ENCODE results near the gene ITSN1. TPM values are rescaled to one million over a fixed set of nuclear protein-coding genes. Genes with fewer than 3 reads are reported as not detected.

Gene ITSN1
- total and polyA plus RNA-seq, 12 donors: 20.0 to 60.5 (median 36.7) TPM

- intact Hi-C loops (cut with DNase I): no loop called here
- no peaks in the 10 kb centered on the region for H3K27me3 ChIP-seq
- DNase-seq: no peak
- TF ChIP-seq CTCF (IDR thresholded peaks at IDR 0.05) (no peak), POLR2A (IDR thresholded peaks at IDR 0.05) (no peak)
- no peaks in the 10 kb centered on the region for H3K9me3 ChIP-seq (replicated peaks in 1 of 3)
- no peak overlapping the region for H3K27ac ChIP-seq
- no peaks in the 10 kb centered on the region for H3K4me1 ChIP-seq (replicated peaks in 1 of 2)
- H3K4me3 ChIP-seq: no peak overlapping the region
- H3K36me3 ChIP-seq (replicated peaks in 1 of 2): peaks cover 0 to 36% of the 10 kb centered on the region in 2 donors
- 59 to 75% (median 66%) methylated on average over 1 of the region's 1 CpG for WGBS, 4 donors
Measured at GRCh38 chr21:33769057-33769456, 126.8 kb downstream of the ITSN1 start.

- intact Hi-C loops (cut with DNase I): no loop called here
- Histone ChIP-seq H3K36me3 (replicated peaks in 1 of 2) (peaks cover 0 to 43% of the 10 kb centered on the region in 2 donors), H3K27me3 (no peaks in the 10 kb centered on the region), H3K4me3 (no peak overlapping the region), H3K9me3 (replicated peaks in 1 of 3) (no peaks in the 10 kb centered on the region), H3K27ac (no peak overlapping the region), H3K4me1 (replicated peaks in 1 of 2) (no peaks in the 10 kb centered on the region)
- TF ChIP-seq CTCF (IDR thresholded peaks at IDR 0.05) (no peak), POLR2A (IDR thresholded peaks at IDR 0.05) (no peak)
- WGBS, 4 donors: 94 to 98% (median 94%) methylated on average over 3 of the region's 3 CpGs
- DNase-seq: no peak
Measured at GRCh38 chr21:33770542-33770941, 128.2 kb downstream of the ITSN1 start.

- TF ChIP-seq POLR2A (IDR thresholded peaks at IDR 0.05) (no peak), CTCF (IDR thresholded peaks at IDR 0.05) (no peak)
- no peaks in the 10 kb centered on the region for H3K9me3 ChIP-seq (replicated peaks in 1 of 3)
- intact Hi-C loops (cut with DNase I): no loop called here
- H3K27ac ChIP-seq: no peak overlapping the region
- 96 to 98% (median 97%) methylated on average over 18 of the region's 18 CpGs for WGBS, 4 donors
- no peak overlapping the region for H3K4me3 ChIP-seq
- H3K36me3 ChIP-seq (replicated peaks in 1 of 2): peaks cover 0 to 31% of the 10 kb centered on the region in 2 donors
- DNase-seq: no peak
- H3K27me3 ChIP-seq: no peaks in the 10 kb centered on the region
- peaks cover 0 to 1% of the 10 kb centered on the region in 2 donors for H3K4me1 ChIP-seq (replicated peaks in 1 of 2)
Measured at GRCh38 chr21:33771976-33772375, 129.7 kb downstream of the ITSN1 start.

- peaks cover 6 to 9% of the 10 kb centered on the region in 2 donors for H3K4me1 ChIP-seq (replicated peaks in 1 of 2)
- H3K36me3 ChIP-seq (replicated peaks in 1 of 2): peaks cover 0 to 31% of the 10 kb centered on the region in 2 donors
- peaks cover 0 to 6% (median 0%) of the 10 kb centered on the region in 3 donors for H3K9me3 ChIP-seq (replicated peaks in 1 of 3)
- no peak overlapping the region for H3K27ac ChIP-seq
- intact Hi-C loops (cut with DNase I): no loop called here
- no peak overlapping the region for H3K4me3 ChIP-seq
- no peaks in the 10 kb centered on the region for H3K27me3 ChIP-seq
- WGBS, 4 donors: 73 to 80% (median 76%) methylated on average over 4 of the region's 4 CpGs
- TF ChIP-seq POLR2A (IDR thresholded peaks at IDR 0.05) (no peak), CTCF (IDR thresholded peaks at IDR 0.05) (no peak)
- DNase-seq: no peak
Measured at GRCh38 chr21:33774551-33774950, 132.2 kb downstream of the ITSN1 start.
